ENCODE data around the gene CUZD1. TPM values are rescaled to one million over a fixed set of nuclear protein-coding genes. Genes with fewer than 3 reads are reported as not detected.

CUZD1 gene
- total RNA-seq, 1 experiment from 2014 or later, result 3.5 TPM

DNA sequence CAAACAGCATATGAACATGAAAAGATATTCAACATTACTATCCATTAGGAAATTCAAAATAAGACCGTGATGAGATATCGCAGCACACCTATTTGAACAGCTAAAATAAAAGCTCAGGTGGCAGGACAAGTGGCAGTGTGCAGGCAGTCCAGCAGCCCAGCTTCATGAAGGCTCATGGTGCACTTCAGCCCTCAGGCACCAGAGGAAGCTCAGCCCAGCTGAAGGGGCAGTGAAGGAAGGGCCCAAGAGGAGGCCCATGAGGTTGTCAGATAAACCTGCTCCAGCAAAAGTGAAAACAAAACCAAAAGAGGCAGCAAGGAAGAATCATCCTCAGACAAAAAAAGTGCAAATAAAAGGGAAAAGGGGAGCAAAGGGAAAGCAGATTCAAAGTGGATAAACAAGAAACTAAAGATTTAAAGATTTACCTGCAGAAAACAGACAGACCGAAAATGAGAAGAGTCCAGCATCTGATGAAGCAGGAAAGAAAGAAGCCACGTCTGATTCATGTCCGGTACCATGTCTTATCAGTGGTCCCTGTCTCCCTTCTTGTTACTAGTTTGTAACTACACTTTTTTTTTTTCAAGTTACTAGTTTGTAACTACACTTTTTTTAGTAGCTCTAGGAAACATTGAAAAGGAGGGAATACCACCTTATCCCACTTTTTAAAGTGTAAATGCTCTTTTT lies 48.7 kb upstream of the CUZD1 start:
- no peak overlapping the region for H3K27ac Mint-ChIP-seq
- no peak overlapping the region for H3K4me3 Mint-ChIP-seq
- ATAC-seq (peak; percentile 52; the same call in 1 of the 2 replicates), DNase-seq (ENCODE audit: low spot score) (no peak)
- CTCF ChIA-PET, result interaction anchor here (0.6 kb wide), 1 partner anchor 19 kb away, joined by 3 read pairs; no protein-coding TSS in a partner anchor
- H3K9me3 Mint-ChIP-seq, result no peaks in the 10 kb centered on the region
- POLR2A ChIA-PET, result no interaction called here
- H3K27me3 Mint-ChIP-seq (ENCODE audit: low read depth), result no peaks in the 10 kb centered on the region
- no peaks in the 10 kb centered on the region for H3K36me3 Mint-ChIP-seq
- TF ChIP-seq, protein P1, sequence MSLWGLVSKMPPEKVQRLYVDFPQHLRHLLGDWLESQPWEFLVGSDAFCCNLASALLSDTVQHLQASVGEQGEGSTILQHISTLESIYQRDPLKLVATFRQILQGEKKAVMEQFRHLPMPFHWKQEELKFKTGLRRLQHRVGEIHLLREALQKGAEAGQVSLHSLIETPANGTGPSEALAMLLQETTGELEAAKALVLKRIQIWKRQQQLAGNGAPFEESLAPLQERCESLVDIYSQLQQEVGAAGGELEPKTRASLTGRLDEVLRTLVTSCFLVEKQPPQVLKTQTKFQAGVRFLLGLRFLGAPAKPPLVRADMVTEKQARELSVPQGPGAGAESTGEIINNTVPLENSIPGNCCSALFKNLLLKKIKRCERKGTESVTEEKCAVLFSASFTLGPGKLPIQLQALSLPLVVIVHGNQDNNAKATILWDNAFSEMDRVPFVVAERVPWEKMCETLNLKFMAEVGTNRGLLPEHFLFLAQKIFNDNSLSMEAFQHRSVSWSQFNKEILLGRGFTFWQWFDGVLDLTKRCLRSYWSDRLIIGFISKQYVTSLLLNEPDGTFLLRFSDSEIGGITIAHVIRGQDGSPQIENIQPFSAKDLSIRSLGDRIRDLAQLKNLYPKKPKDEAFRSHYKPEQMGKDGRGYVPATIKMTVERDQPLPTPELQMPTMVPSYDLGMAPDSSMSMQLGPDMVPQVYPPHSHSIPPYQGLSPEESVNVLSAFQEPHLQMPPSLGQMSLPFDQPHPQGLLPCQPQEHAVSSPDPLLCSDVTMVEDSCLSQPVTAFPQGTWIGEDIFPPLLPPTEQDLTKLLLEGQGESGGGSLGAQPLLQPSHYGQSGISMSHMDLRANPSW (CRISPR knock-in tag; conservative IDR thresholded peaks at IDR 0.05; ENCODE audit: low read depth), result no peak
- TF ChIP-seq FOXP1 (CRISPR knock-in tag; IDR thresholded peaks at IDR 0.05; ENCODE audit: borderline replicate concordance) (no peak), ATF6 (CRISPR knock-in tag; IDR thresholded peaks at IDR 0.05) (no peak), CBFB (CRISPR knock-in tag; IDR thresholded peaks at IDR 0.05; ENCODE audit: low read depth) (no peak), RELA (CRISPR knock-in tag; IDR thresholded peaks at IDR 0.05; ENCODE audit: borderline replicate concordance) (no peak), ATF2 (CRISPR knock-in tag; IDR thresholded peaks at IDR 0.05; ENCODE audit: borderline replicate concordance, low read depth) (no peak), FOXJ3 (CRISPR knock-in tag; IDR thresholded peaks at IDR 0.05; ENCODE audit: borderline replicate concordance) (no peak), ZNF138 (CRISPR knock-in tag; conservative IDR thresholded peaks at IDR 0.05) (no peak), ESRRA (CRISPR knock-in tag; IDR thresholded peaks at IDR 0.05; ENCODE audit: borderline replicate concordance) (no peak), ZNF121 (CRISPR knock-in tag; IDR thresholded peaks at IDR 0.05) (no peak)
- TF ChIP-seq, protein P2, sequence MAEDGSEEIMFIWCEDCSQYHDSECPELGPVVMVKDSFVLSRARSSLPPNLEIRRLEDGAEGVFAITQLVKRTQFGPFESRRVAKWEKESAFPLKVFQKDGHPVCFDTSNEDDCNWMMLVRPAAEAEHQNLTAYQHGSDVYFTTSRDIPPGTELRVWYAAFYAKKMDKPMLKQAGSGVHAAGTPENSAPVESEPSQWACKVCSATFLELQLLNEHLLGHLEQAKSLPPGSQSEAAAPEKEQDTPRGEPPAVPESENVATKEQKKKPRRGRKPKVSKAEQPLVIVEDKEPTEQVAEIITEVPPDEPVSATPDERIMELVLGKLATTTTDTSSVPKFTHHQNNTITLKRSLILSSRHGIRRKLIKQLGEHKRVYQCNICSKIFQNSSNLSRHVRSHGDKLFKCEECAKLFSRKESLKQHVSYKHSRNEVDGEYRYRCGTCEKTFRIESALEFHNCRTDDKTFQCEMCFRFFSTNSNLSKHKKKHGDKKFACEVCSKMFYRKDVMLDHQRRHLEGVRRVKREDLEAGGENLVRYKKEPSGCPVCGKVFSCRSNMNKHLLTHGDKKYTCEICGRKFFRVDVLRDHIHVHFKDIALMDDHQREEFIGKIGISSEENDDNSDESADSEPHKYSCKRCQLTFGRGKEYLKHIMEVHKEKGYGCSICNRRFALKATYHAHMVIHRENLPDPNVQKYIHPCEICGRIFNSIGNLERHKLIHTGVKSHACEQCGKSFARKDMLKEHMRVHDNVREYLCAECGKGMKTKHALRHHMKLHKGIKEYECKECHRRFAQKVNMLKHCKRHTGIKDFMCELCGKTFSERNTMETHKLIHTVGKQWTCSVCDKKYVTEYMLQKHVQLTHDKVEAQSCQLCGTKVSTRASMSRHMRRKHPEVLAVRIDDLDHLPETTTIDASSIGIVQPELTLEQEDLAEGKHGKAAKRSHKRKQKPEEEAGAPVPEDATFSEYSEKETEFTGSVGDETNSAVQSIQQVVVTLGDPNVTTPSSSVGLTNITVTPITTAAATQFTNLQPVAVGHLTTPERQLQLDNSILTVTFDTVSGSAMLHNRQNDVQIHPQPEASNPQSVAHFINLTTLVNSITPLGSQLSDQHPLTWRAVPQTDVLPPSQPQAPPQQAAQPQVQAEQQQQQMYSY (CRISPR knock-in tag; IDR thresholded peaks at IDR 0.05), result no peak
- TF ChIP-seq, protein P3, sequence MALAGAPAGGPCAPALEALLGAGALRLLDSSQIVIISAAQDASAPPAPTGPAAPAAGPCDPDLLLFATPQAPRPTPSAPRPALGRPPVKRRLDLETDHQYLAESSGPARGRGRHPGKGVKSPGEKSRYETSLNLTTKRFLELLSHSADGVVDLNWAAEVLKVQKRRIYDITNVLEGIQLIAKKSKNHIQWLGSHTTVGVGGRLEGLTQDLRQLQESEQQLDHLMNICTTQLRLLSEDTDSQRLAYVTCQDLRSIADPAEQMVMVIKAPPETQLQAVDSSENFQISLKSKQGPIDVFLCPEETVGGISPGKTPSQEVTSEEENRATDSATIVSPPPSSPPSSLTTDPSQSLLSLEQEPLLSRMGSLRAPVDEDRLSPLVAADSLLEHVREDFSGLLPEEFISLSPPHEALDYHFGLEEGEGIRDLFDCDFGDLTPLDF (CRISPR knock-in tag; IDR thresholded peaks at IDR 0.05), result no peak
- H3K4me1 Mint-ChIP-seq, result no peaks in the 10 kb centered on the region

DNA sequence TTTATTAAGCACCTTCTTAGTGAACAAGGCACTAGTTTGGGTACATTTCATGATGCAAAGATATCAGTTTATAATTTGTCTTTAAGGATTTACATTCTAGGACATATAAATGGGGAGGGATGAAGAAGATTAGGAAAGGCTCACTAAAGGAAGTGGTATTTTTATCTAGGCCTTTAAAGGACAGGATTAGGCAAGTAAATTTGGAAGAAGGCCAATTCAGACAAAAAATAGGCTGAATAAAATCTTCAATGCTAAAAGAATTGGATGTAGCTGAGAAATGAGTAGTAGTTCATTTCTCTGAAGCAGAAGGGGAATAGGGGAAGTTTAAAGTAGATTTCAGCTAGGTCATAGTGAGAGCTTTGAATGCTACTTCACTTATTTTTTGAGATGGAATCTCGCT lies 38.5 kb upstream of the CUZD1 start:
- CTCF ChIA-PET, result no interaction called here
- Mint-ChIP-seq H3K4me3 (no peak overlapping the region), H3K27me3 (ENCODE audit: low read depth) (peaks cover 19% of the 10 kb centered on the region), H3K9me3 (no peaks in the 10 kb centered on the region), H3K4me1 (peaks cover 13% of the 10 kb centered on the region), H3K27ac (no peak overlapping the region), H3K36me3 (peaks cover 4% of the 10 kb centered on the region; the same call in 1 of the 2 replicates)
- POLR2A ChIA-PET, result no interaction called here
- DNase-seq (ENCODE audit: low spot score), result no peak
- no peak for ATAC-seq
- TF ChIP-seq JUN (CRISPR knock-in tag; IDR thresholded peaks at IDR 0.05) (no peak), CREM (CRISPR knock-in tag; IDR thresholded peaks at IDR 0.05) (no peak), KAT7 (CRISPR knock-in tag; IDR thresholded peaks at IDR 0.05; ENCODE audit: borderline replicate concordance) (no peak), ZNF138 (CRISPR knock-in tag; conservative IDR thresholded peaks at IDR 0.05) (no peak), E2F4 (CRISPR knock-in tag; IDR thresholded peaks at IDR 0.05; ENCODE audit: borderline replicate concordance, low read depth) (no peak)
- TF ChIP-seq, protein P4, sequence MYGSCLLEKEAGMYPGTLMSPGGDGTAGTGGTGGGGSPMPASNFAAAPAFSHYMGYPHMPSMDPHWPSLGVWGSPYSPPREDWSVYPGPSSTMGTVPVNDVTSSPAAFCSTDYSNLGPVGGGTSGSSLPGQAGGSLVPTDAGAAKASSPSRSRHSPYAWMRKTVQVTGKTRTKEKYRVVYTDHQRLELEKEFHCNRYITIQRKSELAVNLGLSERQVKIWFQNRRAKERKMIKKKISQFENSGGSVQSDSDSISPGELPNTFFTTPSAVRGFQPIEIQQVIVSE (CRISPR knock-in tag; IDR thresholded peaks at IDR 0.05; ENCODE audit: borderline replicate concordance), result no peak

Data from WTC11 (cell line).